GM18907 (cell line): Measurements from ENCODE around the gene IQCK.
"Not testable (repeated sequence)": the region's sequence is repeated elsewhere in the genome, so short reads cannot be mapped to it uniquely, and the experiment has no call there.

Experiments
- ATAC-seq: cut with Tn5 transposase; IDR thresholded peaks from one replicate; pipeline ENCODE4 v1.9.1; 2021; ENCODE audit warnings: mild to moderate bottlenecking, moderate library complexity; ENCODE audit not compliant: unreplicated experiment

IQCK gene

GRCh38 chr16:19785081-19785480 lies 67.0 kb downstream of the IQCK start:
- ATAC-seq, result no peak

GRCh38 chr16:19785512-19786130 lies 67.5 kb downstream of the IQCK start:
- ATAC-seq, result no peak

GRCh38 chr16:19801369-19801768 lies 83.3 kb downstream of the IQCK start:
- not testable (repeated sequence) for ATAC-seq

GRCh38 chr16:19801824-19802223 lies 83.8 kb downstream of the IQCK start:
- ATAC-seq, result not testable (repeated sequence)

- no peak for ATAC-seq
These were observed 84.5 kb downstream of the IQCK start for GRCh38 chr16:19802612-19803011.

GRCh38 chr16:19804538-19805323 lies 86.7 kb downstream of the IQCK start:
- no peak for ATAC-seq

GRCh38 chr16:19805459-19806162 lies 87.5 kb downstream of the IQCK start:
- no peak for ATAC-seq

- peak; percentile 92 for ATAC-seq
These were observed 90.1 kb downstream of the IQCK start for GRCh38 chr16:19808061-19808641.

GRCh38 chr16:19809121-19809635 lies 91.1 kb downstream of the IQCK start:
- no peak for ATAC-seq

- no peak for ATAC-seq
These were observed 91.6 kb downstream of the IQCK start for GRCh38 chr16:19809693-19810092.

- ATAC-seq, result no peak
These were observed 93.0 kb downstream of the IQCK start for GRCh38 chr16:19810817-19811731.

GRCh38 chr16:19812986-19813385 lies 94.9 kb downstream of the IQCK start:
- ATAC-seq, result no peak

GRCh38 chr16:19815418-19815817 lies 97.3 kb downstream of the IQCK start:
- ATAC-seq, result no peak

GRCh38 chr16:19817122-19817521 lies 99.1 kb downstream of the IQCK start:
- no peak for ATAC-seq

GRCh38 chr16:19817875-19818274 lies 99.8 kb downstream of the IQCK start:
- ATAC-seq, result no peak

- no peak for ATAC-seq
These were observed 104.5 kb downstream of the IQCK start for GRCh38 chr16:19822533-19822932.

- no peak for ATAC-seq
These were observed 105.3 kb downstream of the IQCK start for GRCh38 chr16:19823322-19823721.

GRCh38 chr16:19824216-19824615 lies 106.1 kb downstream of the IQCK start:
- ATAC-seq, result no peak

- ATAC-seq, result no peak
These were observed 112.0 kb downstream of the IQCK start for GRCh38 chr16:19829844-19830692.
